HepG2 (cell line): ENCODE data around the gene C1orf74. TPM values are rescaled to one million over a fixed set of nuclear protein-coding genes. Genes with fewer than 3 reads are reported as not detected.
A peak's percentile ranks its signal among the peaks of the same experiment; 100 is the strongest.

Source experiments
- FLYWCH1 ChIP-seq: sonication (generic); formaldehyde crosslinking; IDR thresholded peaks from 2 replicates; pipeline ENCODE4 v1.8.1; 2023; ENCODE audit warnings: mild to moderate bottlenecking, missing genetic modification reagents
- FOXK1 ChIP-seq: sonication (generic); formaldehyde crosslinking; IDR thresholded peaks from 2 replicates; pipeline ENCODE4 v1.4.0; 2020; ENCODE audit warnings: low read depth, missing genetic modification reagents, borderline replicate concordance
- ISX ChIP-seq: sonication (generic); formaldehyde crosslinking; conservative IDR thresholded peaks from 2 replicates; pipeline ENCODE4 v1.5.0; 2020; ENCODE audit warnings: missing genetic modification reagents
- SALL2 ChIP-seq: sonication (generic); formaldehyde crosslinking; IDR thresholded peaks from 2 replicates; pipeline ENCODE4 v1.8.1; 2023; ENCODE audit warnings: mild to moderate bottlenecking, missing genetic modification reagents, inconsistent platforms
- TBL1XR1 ChIP-seq: fragments of 150-350 bp; IDR thresholded peaks from 2 replicates; pipeline ENCODE4 v1.6.1; 2014; ENCODE audit warnings: borderline replicate concordance, low read length; ENCODE audit not compliant: partially characterized antibody
- TEAD3 ChIP-seq: optimal IDR thresholded peaks from 2 replicates; pipeline ENCODE3; 2016; ENCODE audit warnings: borderline replicate concordance
- ZNF230 ChIP-seq: sonication (generic); formaldehyde crosslinking; IDR thresholded peaks from 2 replicates; pipeline ENCODE4 v1.4.0; 2020; ENCODE audit warnings: mild to moderate bottlenecking, missing genetic modification reagents
- ZNF235 ChIP-seq: sonication (generic); formaldehyde crosslinking; IDR thresholded peaks from 2 replicates; pipeline ENCODE4 v1.8.1; 2023; ENCODE audit warnings: mild to moderate bottlenecking, missing genetic modification reagents, borderline replicate concordance
- ZNF264 ChIP-seq: sonication (generic); formaldehyde crosslinking; IDR thresholded peaks from 2 replicates; pipeline ENCODE4 v1.4.0; 2020; ENCODE audit warnings: missing genetic modification reagents
- ZNF660 ChIP-seq: sonication (generic); formaldehyde crosslinking; IDR thresholded peaks from 2 replicates; pipeline ENCODE4 v1.5.1; 2020; ENCODE audit warnings: mild to moderate bottlenecking, low read depth, missing genetic modification reagents, borderline replicate concordance
- polyA plus RNA-seq, 8 experiments: library from polyadenylated mRNA; depleted of rRNA in 3 of 8; stranded (reverse) in 7 of 8; unstranded in 1 of 8; fragments of >200 nt; fragmentation: Illumina TruSeq in 4 of 8; extraction: Trizol in 4 of 8; gene quantifications; 2 replicates each; pipeline versions ENCODE4 v1.2.1 to v1.2.3, GENCODE V29; 2011 to 2016; ENCODE audit warnings: low read depth in 4 of 8, missing spikeins in 1 of 8, mixed read lengths in 1 of 8; ENCODE audit not compliant: insufficient read depth in 1 of 8
- total RNA-seq, 5 experiments: library from RNA; depleted of rRNA; stranded (reverse); fragments of >200 nt; fragmentation: Illumina TruSeq; extraction: Trizol; gene quantifications; 2 replicates each; pipeline ENCODE4 v1.2.3, GENCODE V29; 2016; ENCODE audit warnings: low read depth in 1 of 5
- TF ChIP-seq, protein P1 (sequence below): sonication (generic); formaldehyde crosslinking; IDR thresholded peaks from 2 replicates; pipeline ENCODE4 v1.4.0; 2020; ENCODE audit warnings: mild to moderate bottlenecking, missing genetic modification reagents
- TF ChIP-seq, protein P2 (sequence below): sonication (generic); formaldehyde crosslinking; IDR thresholded peaks from 2 replicates; pipeline ENCODE4 v1.4.0; 2020; ENCODE audit warnings: missing genetic modification reagents, borderline replicate concordance
- TF ChIP-seq, protein P3 (sequence below): sonication (generic); formaldehyde crosslinking; IDR thresholded peaks from 2 replicates; pipeline ENCODE4 v1.5.0; 2020; ENCODE audit warnings: mild to moderate bottlenecking, missing genetic modification reagents
- TF ChIP-seq, protein P4 (sequence below): sonication (generic); formaldehyde crosslinking; IDR thresholded peaks from 2 replicates; pipeline ENCODE4 v1.4.0; 2020; ENCODE audit warnings: missing genetic modification reagents, borderline replicate concordance

The C1orf74 gene
- total and polyA plus RNA-seq, 2 of the 13 experiments (the other 11 are each of a cell fraction or from before 2014, with no cell fraction given): 0.33 to 0.71 TPM

DNA sequence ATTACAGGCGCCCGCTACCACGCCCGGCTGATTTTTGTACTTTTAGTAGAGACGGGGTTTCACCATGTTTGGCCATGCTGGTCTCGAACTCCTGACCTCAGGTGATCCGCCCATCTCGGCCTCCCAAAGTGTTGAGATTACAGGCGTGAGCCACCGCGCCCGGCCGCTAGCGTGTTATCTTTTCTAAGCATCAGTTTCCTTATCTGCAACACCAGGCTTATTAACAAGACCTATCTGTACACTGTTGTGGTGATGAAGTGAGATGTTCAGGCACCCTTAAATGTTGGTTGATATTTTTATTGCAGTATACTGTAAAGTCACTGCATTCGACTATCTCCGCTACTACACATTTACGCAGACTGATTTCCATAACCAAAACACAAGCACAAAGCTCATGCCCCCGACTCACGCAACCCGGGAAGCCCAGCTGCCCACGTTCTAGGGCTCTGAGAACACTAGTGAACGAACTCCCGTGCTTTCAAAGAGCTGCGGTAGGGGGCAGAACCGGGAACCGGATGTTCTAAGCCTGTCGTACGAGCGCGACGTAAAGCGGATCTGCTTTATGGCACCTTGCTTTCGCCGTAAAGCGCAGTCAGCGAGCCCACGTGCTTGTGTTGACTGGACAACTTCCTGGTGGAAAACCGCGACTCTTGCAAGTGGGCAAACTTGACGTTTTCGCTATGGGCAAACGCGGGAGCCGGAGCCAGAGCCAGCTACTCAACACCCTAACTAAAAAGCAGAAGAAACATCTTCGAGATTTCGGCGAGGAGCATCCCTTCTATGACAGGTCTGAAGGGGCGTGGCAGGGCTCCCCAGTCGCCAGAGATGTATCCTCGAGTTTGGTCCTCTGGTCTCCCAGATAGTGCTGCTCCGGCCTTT is 43.3 kb upstream of the C1orf74 start, which contains the start of gene UTP25 (continued):
- TF ChIP-seq, protein P1, sequence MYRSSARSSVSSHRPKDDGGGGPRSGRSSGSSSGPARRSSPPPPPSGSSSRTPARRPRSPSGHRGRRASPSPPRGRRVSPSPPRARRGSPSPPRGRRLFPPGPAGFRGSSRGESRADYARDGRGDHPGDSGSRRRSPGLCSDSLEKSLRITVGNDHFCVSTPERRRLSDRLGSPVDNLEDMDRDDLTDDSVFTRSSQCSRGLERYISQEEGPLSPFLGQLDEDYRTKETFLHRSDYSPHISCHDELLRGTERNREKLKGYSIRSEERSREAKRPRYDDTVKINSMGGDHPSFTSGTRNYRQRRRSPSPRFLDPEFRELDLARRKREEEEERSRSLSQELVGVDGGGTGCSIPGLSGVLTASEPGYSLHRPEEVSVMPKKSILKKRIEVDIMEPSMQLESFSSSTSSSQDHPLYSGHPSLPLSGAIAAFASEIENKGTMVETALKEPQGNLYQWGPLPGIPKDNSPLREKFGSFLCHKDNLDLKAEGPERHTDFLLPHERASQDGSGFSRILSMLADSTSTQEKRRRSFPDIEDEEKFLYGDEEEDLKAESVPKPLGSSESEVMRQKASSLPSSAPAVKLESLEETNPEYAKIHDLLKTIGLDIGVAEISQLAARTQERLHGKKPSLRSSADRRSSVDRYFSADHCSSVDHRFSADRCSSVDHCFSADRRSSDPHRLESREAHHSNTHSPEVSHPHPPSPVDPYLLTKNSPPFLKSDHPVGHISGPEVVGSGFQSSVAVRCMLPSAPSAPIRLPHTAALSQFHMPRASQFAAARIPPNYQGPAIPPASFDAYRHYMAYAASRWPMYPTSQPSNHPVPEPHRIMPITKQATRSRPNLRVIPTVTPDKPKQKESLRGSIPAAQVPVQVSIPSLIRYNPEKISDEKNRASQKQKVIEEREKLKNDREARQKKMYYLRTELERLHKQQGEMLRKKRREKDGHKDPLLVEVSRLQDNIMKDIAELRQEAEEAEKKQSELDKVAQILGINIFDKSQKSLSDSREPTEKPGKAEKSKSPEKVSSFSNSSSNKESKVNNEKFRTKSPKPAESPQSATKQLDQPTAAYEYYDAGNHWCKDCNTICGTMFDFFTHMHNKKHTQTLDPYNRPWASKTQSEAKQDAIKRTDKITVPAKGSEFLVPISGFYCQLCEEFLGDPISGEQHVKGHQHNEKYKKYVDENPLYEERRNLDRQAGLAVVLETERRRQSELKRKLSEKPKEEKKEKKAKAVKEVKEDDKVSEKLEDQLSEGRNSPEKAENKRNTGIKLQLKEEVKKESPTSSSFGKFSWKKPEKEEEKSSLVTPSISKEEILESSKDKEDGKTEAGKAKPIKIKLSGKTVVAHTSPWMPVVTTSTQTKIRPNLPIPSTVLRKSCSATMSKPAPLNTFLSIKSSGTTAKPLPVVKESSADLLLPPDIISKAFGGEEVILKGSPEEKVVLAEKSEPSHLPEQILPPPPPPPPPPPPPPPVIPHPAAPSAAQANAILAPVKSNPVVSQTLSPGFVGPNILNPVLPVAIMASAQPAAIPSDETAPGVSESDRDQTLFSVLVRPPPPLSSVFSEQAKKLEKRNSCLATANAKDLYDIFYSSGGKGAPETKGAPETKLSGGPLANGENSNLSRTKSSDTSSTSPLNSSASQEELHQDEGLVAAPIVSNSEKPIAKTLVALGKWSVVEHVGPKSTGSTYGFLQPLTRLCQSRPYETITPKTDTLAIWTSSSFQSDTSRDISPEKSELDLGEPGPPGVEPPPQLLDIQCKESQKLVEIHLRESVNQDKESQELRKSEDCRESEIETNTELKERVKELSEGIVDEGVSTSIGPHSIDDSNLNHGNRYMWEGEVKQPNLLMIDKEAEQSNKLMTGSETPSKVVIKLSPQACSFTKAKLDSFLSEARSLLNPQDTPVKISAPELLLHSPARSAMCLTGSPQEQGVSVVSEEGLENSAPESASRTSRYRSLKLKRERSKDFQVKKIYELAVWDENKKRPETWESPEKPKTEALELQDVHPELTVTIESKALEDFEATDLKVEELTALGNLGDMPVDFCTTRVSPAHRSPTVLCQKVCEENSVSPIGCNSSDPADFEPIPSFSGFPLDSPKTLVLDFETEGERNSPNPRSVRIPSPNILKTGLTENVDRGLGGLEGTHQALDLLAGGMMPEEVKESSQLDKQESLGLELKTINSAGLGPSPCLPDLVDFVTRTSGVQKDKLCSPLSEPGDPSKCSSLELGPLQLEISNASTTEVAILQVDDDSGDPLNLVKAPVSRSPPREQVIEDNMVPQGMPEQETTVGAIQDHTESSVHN (CRISPR knock-in tag): peak; percentile 52; the same call in 1 of the 2 replicates
- TF ChIP-seq TBL1XR1: no peak
- TF ChIP-seq FOXK1 (CRISPR knock-in tag): peak; percentile 99
- TF ChIP-seq, protein P2, sequence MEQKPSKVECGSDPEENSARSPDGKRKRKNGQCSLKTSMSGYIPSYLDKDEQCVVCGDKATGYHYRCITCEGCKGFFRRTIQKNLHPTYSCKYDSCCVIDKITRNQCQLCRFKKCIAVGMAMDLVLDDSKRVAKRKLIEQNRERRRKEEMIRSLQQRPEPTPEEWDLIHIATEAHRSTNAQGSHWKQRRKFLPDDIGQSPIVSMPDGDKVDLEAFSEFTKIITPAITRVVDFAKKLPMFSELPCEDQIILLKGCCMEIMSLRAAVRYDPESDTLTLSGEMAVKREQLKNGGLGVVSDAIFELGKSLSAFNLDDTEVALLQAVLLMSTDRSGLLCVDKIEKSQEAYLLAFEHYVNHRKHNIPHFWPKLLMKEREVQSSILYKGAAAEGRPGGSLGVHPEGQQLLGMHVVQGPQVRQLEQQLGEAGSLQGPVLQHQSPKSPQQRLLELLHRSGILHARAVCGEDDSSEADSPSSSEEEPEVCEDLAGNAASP: no peak
- no peak for TF ChIP-seq ISX (CRISPR knock-in tag)
- peak; percentile 72; the same call in 1 of the 2 replicates for TF ChIP-seq SALL2 (CRISPR knock-in tag)
- peak; percentile 74 for TF ChIP-seq TEAD3 (CRISPR knock-in tag)
- TF ChIP-seq FLYWCH1 (CRISPR knock-in tag): no peak
- TF ChIP-seq ZNF230 (CRISPR knock-in tag): no peak
- TF ChIP-seq, protein P3, sequence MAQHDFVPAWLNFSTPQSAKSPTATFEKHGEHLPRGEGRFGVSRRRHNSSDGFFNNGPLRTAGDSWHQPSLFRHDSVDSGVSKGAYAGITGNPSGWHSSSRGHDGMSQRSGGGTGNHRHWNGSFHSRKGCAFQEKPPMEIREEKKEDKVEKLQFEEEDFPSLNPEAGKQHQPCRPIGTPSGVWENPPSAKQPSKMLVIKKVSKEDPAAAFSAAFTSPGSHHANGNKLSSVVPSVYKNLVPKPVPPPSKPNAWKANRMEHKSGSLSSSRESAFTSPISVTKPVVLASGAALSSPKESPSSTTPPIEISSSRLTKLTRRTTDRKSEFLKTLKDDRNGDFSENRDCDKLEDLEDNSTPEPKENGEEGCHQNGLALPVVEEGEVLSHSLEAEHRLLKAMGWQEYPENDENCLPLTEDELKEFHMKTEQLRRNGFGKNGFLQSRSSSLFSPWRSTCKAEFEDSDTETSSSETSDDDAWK: no peak
- TF ChIP-seq, protein P4, sequence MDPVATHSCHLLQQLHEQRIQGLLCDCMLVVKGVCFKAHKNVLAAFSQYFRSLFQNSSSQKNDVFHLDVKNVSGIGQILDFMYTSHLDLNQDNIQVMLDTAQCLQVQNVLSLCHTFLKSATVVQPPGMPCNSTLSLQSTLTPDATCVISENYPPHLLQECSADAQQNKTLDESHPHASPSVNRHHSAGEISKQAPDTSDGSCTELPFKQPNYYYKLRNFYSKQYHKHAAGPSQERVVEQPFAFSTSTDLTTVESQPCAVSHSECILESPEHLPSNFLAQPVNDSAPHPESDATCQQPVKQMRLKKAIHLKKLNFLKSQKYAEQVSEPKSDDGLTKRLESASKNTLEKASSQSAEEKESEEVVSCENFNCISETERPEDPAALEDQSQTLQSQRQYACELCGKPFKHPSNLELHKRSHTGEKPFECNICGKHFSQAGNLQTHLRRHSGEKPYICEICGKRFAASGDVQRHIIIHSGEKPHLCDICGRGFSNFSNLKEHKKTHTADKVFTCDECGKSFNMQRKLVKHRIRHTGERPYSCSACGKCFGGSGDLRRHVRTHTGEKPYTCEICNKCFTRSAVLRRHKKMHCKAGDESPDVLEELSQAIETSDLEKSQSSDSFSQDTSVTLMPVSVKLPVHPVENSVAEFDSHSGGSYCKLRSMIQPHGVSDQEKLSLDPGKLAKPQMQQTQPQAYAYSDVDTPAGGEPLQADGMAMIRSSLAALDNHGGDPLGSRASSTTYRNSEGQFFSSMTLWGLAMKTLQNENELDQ: no peak
- TF ChIP-seq ZNF235: no peak
- TF ChIP-seq ZNF660: no peak
- no peak for TF ChIP-seq ZNF264 (CRISPR knock-in tag)
